CD4-positive, alpha-beta T cell treated with Interleukin-2 at 100 ng/mL for 4 hours (primary cell): ENCODE results near the gene DPH7.
A peak's percentile ranks its signal among the peaks of the same experiment; 100 is the strongest.
"Not testable (repeated sequence)": the region's sequence is repeated elsewhere in the genome, so short reads cannot be mapped to it uniquely, and the experiment has no call there.

ENCODE experiments used
- DNase-seq: peaks from one replicate; pipeline ENCODE4 v3.0.0-alpha.2; 2020; ENCODE audit warnings: low spot score

Gene DPH7

GRCh38 chr9:137606005-137606621 lies 27.4 kb upstream of the DPH7 start:
- no peak for DNase-seq

DNA sequence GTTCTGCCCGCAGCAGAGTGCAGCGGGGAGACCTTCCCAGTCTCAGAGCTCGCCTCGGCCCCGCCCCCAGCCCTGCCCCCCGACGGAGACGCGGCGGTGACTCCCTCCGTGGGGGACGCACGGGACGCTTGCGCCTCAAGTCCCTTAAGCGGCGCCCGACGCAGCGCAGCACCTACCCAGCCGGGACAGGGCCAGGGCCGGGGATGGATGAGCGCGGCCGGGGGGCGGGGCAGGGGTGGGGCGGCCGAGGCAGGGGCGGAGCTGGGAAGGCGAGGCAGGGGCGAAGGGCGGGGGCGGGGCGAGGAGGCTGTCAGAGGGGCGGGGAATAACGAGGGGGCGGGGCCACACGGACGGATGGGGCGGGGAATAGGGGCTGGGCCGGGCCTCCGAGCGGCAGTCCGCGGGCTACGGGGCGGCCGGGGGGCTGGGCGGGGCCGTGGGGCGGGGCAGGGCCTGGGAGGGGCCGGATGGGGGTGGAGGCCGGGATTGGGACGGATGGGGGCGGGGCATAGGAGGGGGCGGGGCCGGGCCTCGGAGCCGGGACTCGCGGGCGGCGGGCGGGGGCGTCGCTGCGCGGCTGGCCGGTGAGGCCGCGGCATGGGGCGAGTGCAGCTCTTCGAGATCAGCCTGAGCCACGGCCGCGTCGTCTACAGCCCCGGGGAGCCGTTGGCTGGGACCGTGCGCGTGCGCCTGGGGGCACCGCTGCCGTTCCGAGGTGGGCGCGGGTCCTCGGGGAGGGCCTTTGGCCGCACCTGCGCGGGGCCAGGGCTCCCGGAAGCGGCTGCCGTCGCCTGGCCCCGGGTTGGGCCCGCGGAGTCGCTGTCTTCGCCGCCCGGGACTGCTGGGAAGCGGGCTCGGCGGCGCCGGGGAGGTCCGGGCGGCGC lies 26.6 kb upstream of the DPH7 start, which contains the start of gene ARRDC1:
Gene ARRDC1 (plus strand): TSS at position 566 of the 884 bp plus-strand sequence. CDS start 32 bp downstream, at position 598.
- peak; percentile 94 for DNase-seq

DNA sequence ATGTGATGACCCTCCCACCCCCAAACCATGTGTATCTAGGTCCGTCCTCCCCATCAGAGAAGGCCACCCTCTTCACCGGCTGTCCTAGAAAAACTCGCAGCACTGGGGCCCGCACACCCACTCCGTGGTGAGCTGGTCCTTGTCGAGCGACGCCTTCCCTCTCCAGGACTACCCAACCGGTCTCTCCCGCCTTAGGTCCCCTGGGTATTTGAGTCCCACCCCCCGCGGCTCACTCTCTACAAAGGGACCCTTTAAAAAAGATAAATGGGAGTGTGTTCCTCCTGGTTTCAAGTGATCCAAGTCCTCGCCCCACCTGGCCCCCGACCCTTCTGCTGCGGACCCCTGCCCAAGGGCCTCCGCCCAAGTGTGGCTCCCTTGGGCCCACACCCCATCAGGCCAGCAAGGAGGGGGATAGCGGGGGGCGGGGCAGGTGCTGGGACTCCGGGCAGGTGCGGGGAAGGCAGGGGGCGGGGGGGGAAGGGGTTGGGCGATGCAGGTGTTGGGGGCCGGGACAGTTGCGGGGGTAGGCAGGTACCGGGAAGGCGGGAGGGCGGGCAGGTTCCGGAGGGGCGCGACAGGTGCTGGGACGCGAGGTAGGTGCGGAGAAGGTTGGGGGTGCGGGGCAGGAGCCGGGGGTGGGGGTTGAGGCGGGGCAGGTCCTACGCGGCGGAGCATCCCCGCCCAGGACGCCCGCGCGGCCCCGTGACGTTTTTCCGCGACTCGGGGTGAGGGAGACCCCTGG lies 25.8 kb upstream of the DPH7 start:
- no peak for DNase-seq

GRCh38 chr9:137603879-137604278 lies 25.2 kb upstream of the DPH7 start:
- DNase-seq: no peak

GRCh38 chr9:137602661-137603060 lies 23.9 kb upstream of the DPH7 start:
- DNase-seq: no peak

DNA sequence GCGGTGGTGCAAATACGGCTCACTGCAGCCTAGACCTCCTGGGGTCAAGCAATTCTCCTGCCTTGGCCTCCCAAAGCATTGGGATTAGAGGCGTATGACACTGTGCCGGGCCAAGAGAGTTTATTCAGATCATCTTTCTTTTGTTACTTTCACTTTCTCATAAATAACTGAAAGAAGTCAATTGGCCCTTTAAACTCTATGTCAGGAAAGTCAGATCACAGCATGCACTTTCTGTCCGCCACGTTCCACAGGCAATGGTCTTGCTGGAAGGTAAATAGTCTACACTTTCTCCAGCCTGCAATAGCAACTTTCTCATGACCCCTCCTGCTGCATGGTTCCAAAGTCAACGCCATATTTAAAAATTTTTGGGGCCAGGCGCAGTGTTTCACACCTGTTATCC lies 20.2 kb upstream of the DPH7 start:
- DNase-seq: no peak

DNA sequence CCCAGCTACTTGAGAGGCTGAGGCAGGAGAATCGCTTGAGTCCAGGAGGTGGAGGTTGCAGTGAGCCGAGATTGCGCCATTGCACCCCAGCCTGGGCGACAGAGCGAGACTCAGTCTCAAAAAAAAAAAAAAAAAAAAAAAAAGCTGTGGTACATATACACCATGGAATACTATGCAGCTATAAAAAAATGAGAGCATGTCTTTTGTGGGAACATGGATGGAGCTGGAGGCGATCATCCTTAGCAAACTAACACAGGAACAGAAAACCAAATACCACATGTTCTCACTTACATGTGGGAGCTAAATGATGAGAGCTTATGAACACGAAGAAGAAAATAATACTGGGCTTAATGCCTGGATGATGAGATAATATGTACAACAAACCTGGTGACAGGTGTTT lies 17.9 kb upstream of the DPH7 start:
- not testable (repeated sequence) for DNase-seq

GRCh38 chr9:137593176-137593575 lies 14.5 kb upstream of the DPH7 start:
- DNase-seq: no peak

- DNase-seq: no peak
Measured at GRCh38 chr9:137592767-137593166, 14.0 kb upstream of the DPH7 start.

GRCh38 chr9:137590469-137591383 lies 12.0 kb upstream of the DPH7 start, which contains the start of gene ZMYND19:
ZMYND19 (minus strand) TSS chr9:137590512; CDS start chr9:137590263, 249 bp downstream.
- DNase-seq: peak; percentile 89

- DNase-seq: no peak
Measured at GRCh38 chr9:137590123-137590468, 11.4 kb upstream of the DPH7 start.

DNA sequence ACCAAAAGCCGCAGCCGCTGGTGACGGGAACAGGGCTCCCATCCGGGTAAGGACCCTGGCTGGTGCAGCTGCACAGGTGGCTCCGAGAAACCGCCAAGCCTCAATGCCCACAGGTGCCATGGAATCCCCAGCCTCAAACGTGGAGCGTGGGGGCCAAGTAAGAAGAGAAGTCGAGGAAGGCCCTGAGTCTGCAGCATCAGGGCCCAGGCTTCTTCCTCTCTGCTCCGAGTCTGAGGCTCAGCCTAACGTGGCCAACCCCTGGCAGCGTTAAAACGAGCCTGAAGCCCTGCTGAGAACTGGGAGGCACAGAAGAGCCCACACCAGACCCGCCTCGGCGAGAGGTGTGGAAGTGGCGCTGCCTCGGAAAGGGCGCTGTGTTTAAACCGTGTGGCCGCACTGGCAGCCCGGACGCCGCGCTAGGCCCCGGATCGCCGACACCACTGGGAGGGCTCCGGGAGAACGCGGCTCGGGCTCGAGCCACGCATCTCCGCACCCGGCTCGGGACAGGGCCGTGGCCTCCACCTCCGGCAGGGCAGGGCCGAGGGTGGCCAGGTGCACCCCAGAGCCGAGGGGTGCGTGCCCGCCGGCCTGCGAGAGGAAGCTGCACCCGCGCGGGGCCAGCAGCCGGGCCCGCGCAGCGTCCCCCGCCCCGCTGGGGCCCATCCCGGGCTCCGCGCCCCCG lies 10.9 kb upstream of the DPH7 start:
- no peak for DNase-seq

GRCh38 chr9:137588891-137589290 lies 10.2 kb upstream of the DPH7 start:
- no peak for DNase-seq

DNA sequence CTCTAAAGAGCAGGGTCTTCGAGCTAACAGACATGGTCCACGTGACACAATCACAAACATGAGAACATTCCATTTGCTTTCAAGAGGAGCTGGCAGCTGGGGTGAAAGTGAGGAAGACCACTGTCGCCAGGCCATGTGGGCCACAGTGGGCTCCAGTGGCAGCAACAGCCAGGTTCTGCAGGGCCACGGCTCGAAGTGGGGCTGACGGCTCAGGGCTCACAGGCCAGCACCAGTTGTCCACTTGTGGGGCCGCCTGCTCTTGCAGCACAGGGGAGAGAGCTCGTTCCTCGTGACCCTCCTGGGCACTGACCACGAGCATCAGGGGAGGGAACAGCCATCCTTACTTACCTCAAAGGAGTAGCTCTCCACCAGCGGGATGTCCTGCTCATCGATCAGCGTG lies 9.6 kb upstream of the DPH7 start:
- DNase-seq: no peak

DNA sequence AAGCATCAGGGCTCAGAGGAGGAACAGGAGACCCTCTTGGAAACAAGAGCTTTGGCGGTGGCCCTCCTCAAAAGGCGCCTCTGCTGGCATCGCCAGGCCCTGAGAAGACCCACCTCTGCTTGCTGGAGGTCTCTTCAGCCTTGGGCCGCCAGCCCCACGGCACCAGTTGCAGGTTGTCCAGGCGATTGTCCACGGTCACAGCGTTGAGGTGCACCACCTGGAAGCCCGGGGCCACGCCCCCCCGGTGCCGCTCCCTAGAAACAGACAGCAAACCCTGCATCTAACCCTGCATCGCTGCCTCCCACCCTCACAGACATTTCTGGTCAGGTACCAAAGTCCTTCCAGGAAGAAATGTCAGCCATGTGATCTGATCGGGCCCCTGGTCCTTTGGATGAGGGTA lies 8.1 kb upstream of the DPH7 start:
- no peak for DNase-seq

- DNase-seq: no peak
Measured at GRCh38 chr9:137583957-137584356, 5.2 kb upstream of the DPH7 start.

DNA sequence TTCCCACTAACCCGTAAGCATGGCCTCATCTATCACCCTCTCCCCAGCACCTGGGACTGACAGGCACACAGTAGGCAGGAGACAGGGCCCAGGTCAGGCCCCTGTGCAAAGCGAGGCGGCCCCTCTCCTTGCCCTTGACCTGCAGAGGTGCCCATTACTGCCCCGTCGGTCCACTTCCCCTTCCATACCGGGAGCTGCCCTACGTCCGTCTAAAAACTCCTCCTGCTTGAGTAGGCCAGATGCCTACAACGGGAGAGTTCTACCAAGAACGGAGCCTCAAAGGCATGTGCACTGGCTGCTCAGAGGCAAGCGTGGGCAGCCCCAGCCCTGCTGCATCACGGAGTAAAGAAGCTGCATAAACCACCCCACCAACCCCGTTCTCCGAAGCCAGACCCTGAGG lies 4.6 kb upstream of the DPH7 start:
- no peak for DNase-seq

GRCh38 chr9:137582286-137582860 lies 3.6 kb upstream of the DPH7 start:
- DNase-seq: no peak

DNA sequence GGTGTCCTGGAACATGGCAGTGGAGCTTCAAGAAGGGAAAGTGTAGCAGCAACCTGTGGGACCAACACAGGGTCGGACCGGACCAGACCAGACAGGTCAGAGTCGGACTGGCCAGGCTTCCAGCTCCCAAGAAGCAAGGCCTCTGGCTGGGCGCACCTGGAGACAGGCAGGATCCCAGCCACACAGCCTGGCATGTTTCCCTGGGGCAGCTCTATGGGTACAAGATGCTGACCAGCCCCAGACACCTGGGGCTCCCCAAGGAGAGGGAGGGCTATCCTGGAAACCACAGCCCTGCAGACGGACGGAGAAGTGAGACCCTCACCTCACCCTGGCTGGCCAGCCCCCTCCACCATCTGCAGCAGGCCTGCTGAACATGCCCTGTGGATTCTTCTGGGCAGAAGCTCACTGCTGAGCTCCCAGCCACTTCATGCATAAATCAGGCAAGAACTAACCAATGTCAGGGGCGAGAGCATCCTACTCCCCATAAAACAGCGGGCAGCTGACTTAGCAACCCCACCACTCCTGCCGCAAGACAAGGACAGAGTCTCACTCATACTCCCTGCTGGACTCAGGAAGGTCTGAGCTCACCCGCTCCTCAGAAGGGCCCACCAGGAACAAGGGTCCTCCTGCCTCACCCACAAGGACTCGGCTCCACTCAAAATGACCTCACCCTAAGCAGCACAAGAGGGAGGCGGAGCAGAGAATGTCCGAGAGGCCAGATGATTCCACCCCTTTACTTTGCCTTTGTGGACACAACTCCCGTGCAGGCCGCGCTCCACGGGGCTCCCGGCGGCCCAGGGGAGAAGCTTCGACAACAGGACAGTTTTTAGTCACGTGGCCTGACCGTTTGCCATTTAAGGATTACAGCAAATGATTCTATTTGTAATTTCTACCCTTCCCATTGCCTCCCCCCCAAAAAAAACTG lies 2.9 kb upstream of the DPH7 start:
- no peak for DNase-seq

DNA sequence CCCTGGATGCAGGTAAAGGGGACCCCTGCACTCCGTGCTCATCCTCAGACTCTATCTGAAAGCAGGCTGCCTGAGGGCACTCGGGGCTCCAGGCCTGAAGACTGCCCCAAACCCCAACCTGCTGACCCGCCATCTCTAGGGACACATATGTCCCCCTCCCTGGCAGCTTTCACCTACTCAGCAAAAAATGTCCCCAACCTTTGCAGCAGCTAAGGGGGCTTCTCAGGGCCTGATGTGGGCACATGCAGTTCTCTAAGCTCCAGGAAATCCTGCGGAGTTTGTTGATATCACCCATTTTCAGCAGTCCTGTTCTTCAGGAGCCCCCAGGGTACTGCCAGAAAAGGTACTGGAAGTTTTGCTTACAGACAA lies 2.2 kb upstream of the DPH7 start:
- no peak for DNase-seq
